K562 (cell line): ENCODE measurements around the gene APEX2. TPM values are rescaled to one million over a fixed set of nuclear protein-coding genes. Genes with fewer than 3 reads are reported as not detected.
A peak's percentile ranks its signal among the peaks of the same experiment; 100 is the strongest.

Source experiments
- ATAC-seq: fragments of 200-7000 bp; cut with Tn5 transposase; 3 replicates; pipeline ENCODE4 v1.9.1; 2020; ENCODE audit warnings: moderate library complexity
- BruUV-seq: library from RNA; stranded (reverse); fragments of 400-500 nt; replicated peaks from 2 replicates; lab custom pipeline; 2021; lab: Mats Ljungman, UMichigan
- CTCF ChIA-PET: fragments of 300-600 bp; formaldehyde crosslinking; extraction: SDS; loops from one replicate; lab custom pipeline; 2021; ENCODE audit warnings: low intra/inter-chr PET ratio; lab: Yijun Ruan, JAX
- POLR2A ChIA-PET: fragments of 300-600, 350-650 bp; sonication (Branson Sonifier 250); formaldehyde crosslinking; extraction: SDS; loops from one replicate; lab custom pipeline; 2021; ENCODE audit warnings: antibody characterized with exemption, inconsistent platforms; lab: Yijun Ruan, JAX
- DNase-seq, 4 experiments: peaks; one replicate each; pipeline versions ENCODE4 v3.0.0 to v3.0.0-alpha.2; 2011 to 2018; ENCODE audit warnings: low spot score in 3 of 4, mixed read lengths in 3 of 4; ENCODE audit errors: extremely low read depth in 1 of 4
- FAIRE-seq: peaks from 2 replicates; lab custom pipeline; 2011; peaks lifted over from hg19 to GRCh38; lab: Jason Lieb, UNC
- H2AFZ ChIP-seq: 2 replicates; pipeline ENCODE4 v1.6.0; 2011; ENCODE audit warnings: low read depth, low read length, control low read depth, inconsistent platforms
- H3K27ac ChIP-seq: fragments of 200-600 bp; 3 replicates; pipeline ENCODE4 v1.8.0; 2011; ENCODE audit warnings: low read depth, mild to moderate bottlenecking, control low read depth, inconsistent platforms, low read length, moderate library complexity, mixed read lengths; ENCODE audit errors: extremely low read depth
- H3K27me3 ChIP-seq, 2 experiments: fragments of 300-600 bp in 1 of 2; 2 replicates in 1 of 2; 3 replicates in 1 of 2; pipeline versions ENCODE4 v1.6.0 to v1.8.0; 2011; ENCODE audit warnings: inconsistent platforms in 2 of 2, low read length in 2 of 2, mild to moderate bottlenecking in 1 of 2, mixed read lengths in 1 of 2, moderate library complexity in 1 of 2; ENCODE audit not compliant: control insufficient read depth in 2 of 2, insufficient read depth in 2 of 2
- H3K36me3 ChIP-seq: fragments of 300-600 bp; 3 replicates; pipeline ENCODE4 v1.8.0; 2011; ENCODE audit warnings: mild to moderate bottlenecking, low read length, inconsistent platforms; ENCODE audit not compliant: control insufficient read depth, insufficient read depth
- H3K4me1 ChIP-seq, 2 experiments: fragments of 200-600 bp in 1 of 2; replicated peaks in 1 of 2; 2 replicates in 1 of 2; 3 replicates in 1 of 2; pipeline versions ENCODE4 v1.5.1 to v1.8.0; 2011; ENCODE audit warnings: inconsistent platforms in 2 of 2, low read length in 2 of 2, mild to moderate bottlenecking in 1 of 2, mixed read lengths in 1 of 2, moderate library complexity in 1 of 2; ENCODE audit not compliant: control insufficient read depth in 2 of 2, insufficient read depth in 2 of 2
- H3K4me2 ChIP-seq: 2 replicates; pipeline ENCODE4 v1.6.1; 2011; ENCODE audit warnings: low read length, control low read depth, inconsistent platforms, mixed read lengths; ENCODE audit not compliant: insufficient read depth
- H3K4me3 ChIP-seq: fragments of 200-600 bp; sonication (generic), shearing (Covaris generic); 2 replicates; pipeline ENCODE4 v1.5.1; 2016; ENCODE audit warnings: control low read depth, inconsistent platforms
- H3K79me2 ChIP-seq: fragments of 200-600 bp; 3 replicates; pipeline ENCODE4 v1.8.0; 2011; ENCODE audit warnings: low read length, inconsistent platforms; ENCODE audit not compliant: control insufficient read depth, insufficient read depth
- H3K9ac ChIP-seq, 2 experiments: 2 replicates each; pipeline versions ENCODE4 v1.6.0 to v1.6.1; 2011; ENCODE audit warnings: low read depth in 2 of 2, low read length in 2 of 2, control low read depth in 1 of 2, inconsistent platforms in 1 of 2, mild to moderate bottlenecking in 1 of 2, mixed read lengths in 1 of 2; ENCODE audit not compliant: insufficient read depth in 1 of 2
- H3K9me1 ChIP-seq: one replicate; pipeline ENCODE4 v1.6.0; 2011; ENCODE audit warnings: inconsistent platforms, mild to moderate bottlenecking, low read length, moderate library complexity; ENCODE audit not compliant: control insufficient read depth, insufficient read depth
- H3K9me3 ChIP-seq: replicated peaks from 2 replicates; pipeline ENCODE4 v1.5.1; 2011; ENCODE audit warnings: low read depth, low read length, inconsistent platforms; ENCODE audit not compliant: control insufficient read depth, insufficient read depth
- H4K20me1 ChIP-seq: replicated peaks from 2 replicates; pipeline ENCODE4 v1.6.1; 2011; ENCODE audit warnings: low read length, inconsistent platforms, mixed read lengths; ENCODE audit not compliant: control insufficient read depth, insufficient read depth
- ATF7 ChIP-seq: fragments of 450-650 bp; IDR thresholded peaks from 2 replicates; pipeline ENCODE4 v1.7.1; 2014; ENCODE audit warnings: mild to moderate bottlenecking, moderate library complexity
- CEBPG ChIP-seq, 3 experiments: fragments of 200-800 bp in 1 of 3; sonication (Bioruptor generic) in 1 of 3; sonication (generic) in 1 of 3; formaldehyde crosslinking in 1 of 3; IDR thresholded peaks in 2 of 3; conservative IDR thresholded peaks in 1 of 3; 2 replicates each; pipeline versions ENCODE4 v1.6.1 to v1.8.0; 2016 to 2022; ENCODE audit warnings: missing compliant biosample characterization in 2 of 3, missing genetic modification characterization in 2 of 3, mild to moderate bottlenecking in 1 of 3, missing genetic modification reagents in 1 of 3
- FUS ChIP-seq: fragments of 200-400 bp; formaldehyde crosslinking; optimal IDR thresholded peaks from 2 replicates; pipeline ENCODE3; 2017; ENCODE audit warnings: low read depth, low read length
- GATAD2B ChIP-seq: fragments of 450-650 bp; IDR thresholded peaks from 2 replicates; pipeline ENCODE4 v1.6.1; 2017; ENCODE audit warnings: mild to moderate bottlenecking, borderline replicate concordance
- OTX1 ChIP-seq: fragments of 450-650 bp; formaldehyde crosslinking; IDR thresholded peaks from 2 replicates; pipeline ENCODE4 v1.4.0; 2022; ENCODE audit warnings: mild to moderate bottlenecking
- TOE1 ChIP-seq, 2 experiments: fragments of 450-650 bp in 1 of 2; sonication (generic) in 1 of 2; formaldehyde crosslinking in 1 of 2; IDR thresholded peaks; 2 replicates each; pipeline versions ENCODE4 v1.7.1 to v1.8.0; 2016 to 2022; ENCODE audit warnings: borderline replicate concordance in 2 of 2, mild to moderate bottlenecking in 2 of 2, antibody characterized with exemption in 1 of 2, inconsistent platforms in 1 of 2, low read depth in 1 of 2, missing genetic modification reagents in 1 of 2, moderate library complexity in 1 of 2
- ZNF347 ChIP-seq: fragments of 450-650 bp; formaldehyde crosslinking; IDR thresholded peaks from 2 replicates; pipeline ENCODE4 v1.4.0; 2020; ENCODE audit warnings: low read depth, mild to moderate bottlenecking, moderate library complexity
- ZNF507 ChIP-seq: conservative IDR thresholded peaks from 2 replicates; pipeline ENCODE4 v1.6.1; 2017; ENCODE audit warnings: missing genetic modification characterization, missing compliant biosample characterization
- WGBS: fragments of 100-300 bp; shearing (Covaris generic); methylation state at CpG from one replicate; pipeline ENCODE4 v1.1.6; 2016; ENCODE audit warnings: low coverage, mixed read lengths; ENCODE audit not compliant: insufficient coverage; ENCODE audit errors: missing lambda C conversion rate; 5-methylcytosine and 5-hydroxymethylcytosine counted together
- in situ Hi-C: fragments of 300-500 bp; cut with MboI; formaldehyde crosslinking; loops from 4 replicates; pipeline ENCODE4 v1.15.0; 2018; ENCODE audit warnings: inconsistent platforms, mixed read lengths
- intact Hi-C: fragments of 100-400 bp; cut with micrococcal nuclease; formaldehyde crosslinking; loops from 2 replicates; pipeline ENCODE4 v1.14.2; 2022
- polyA plus RNA-seq, 8 experiments: library from polyadenylated mRNA; depleted of rRNA in 4 of 8; stranded (reverse) in 5 of 8; unstranded in 3 of 8; fragments of >200 nt; fragmentation: Nextera tagmentation in 2 of 8; fragmentation: Illumina TruSeq in 1 of 8; extraction: Ambion mirVana in 2 of 8; extraction: Trizol in 1 of 8; gene quantifications; 2 replicates each; pipeline versions ENCODE4 v1.2.1 to v1.2.3, GENCODE V29; 2011 to 2014; ENCODE audit warnings: inconsistent platforms in 1 of 8, missing spikeins in 1 of 8
- total RNA-seq, 7 experiments: library from RNA; depleted of rRNA in 6 of 7; stranded (reverse); fragments of >200 nt in 6 of 7; fragmentation: Illumina TruSeq in 2 of 7; extraction: Trizol in 2 of 7; gene quantifications; 2 replicates each; pipeline versions ENCODE4 v1.2.1 to v1.2.3, GENCODE V29; 2011 to 2021; ENCODE audit warnings: low replicate concordance in 1 of 7
- TF ChIP-seq, protein P1 (sequence below): sonication (generic); formaldehyde crosslinking; IDR thresholded peaks from 2 replicates; pipeline ENCODE4 v1.8.0; 2023; ENCODE audit warnings: missing genetic modification reagents, mild to moderate bottlenecking, borderline replicate concordance
- TF ChIP-seq, protein P2 (sequence below), 2 experiments: fragments of 450-650 bp in 1 of 2; sonication (generic) in 1 of 2; formaldehyde crosslinking in 1 of 2; IDR thresholded peaks in 1 of 2; conservative IDR thresholded peaks in 1 of 2; 2 replicates each; pipeline versions ENCODE4 v1.6.1 to v1.8.1; 2016 to 2023; ENCODE audit warnings: mild to moderate bottlenecking in 2 of 2, moderate library complexity in 2 of 2, inconsistent platforms in 1 of 2, missing genetic modification reagents in 1 of 2
- TF ChIP-seq, protein P3 (sequence below): fragments of 250-450 bp; sonication (Bioruptor Pico); IDR thresholded peaks from 2 replicates; pipeline ENCODE4 v1.8.0; 2022; ENCODE audit warnings: moderate library complexity, mild to moderate bottlenecking, inconsistent platforms

Gene APEX2
- total and polyA plus RNA-seq, 9 of the 15 experiments (the other 6 are each of a cell fraction or from before 2014, with no cell fraction given), result 9.4 to 34.2 (median 25.9) TPM

DNA sequence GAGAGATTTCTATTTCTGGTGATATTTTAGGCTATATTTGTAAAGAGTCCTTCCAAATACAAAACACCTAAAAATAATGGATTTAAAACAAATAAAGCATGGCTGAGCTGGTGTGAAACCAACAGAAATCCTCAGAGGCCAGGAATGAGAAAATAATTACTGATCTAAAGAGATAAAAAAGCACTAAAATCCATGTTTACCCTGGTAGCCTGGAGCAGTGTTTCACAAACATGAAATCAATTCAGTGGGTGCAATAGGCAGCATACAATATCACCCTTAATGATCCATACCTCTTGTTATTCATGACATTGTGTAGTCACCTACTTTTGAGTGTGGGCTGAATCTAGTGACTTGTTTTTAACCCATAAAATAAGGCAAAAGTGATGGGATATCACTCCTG is 20.7 kb upstream of the APEX2 start (continued):
- TF ChIP-seq, protein P1, sequence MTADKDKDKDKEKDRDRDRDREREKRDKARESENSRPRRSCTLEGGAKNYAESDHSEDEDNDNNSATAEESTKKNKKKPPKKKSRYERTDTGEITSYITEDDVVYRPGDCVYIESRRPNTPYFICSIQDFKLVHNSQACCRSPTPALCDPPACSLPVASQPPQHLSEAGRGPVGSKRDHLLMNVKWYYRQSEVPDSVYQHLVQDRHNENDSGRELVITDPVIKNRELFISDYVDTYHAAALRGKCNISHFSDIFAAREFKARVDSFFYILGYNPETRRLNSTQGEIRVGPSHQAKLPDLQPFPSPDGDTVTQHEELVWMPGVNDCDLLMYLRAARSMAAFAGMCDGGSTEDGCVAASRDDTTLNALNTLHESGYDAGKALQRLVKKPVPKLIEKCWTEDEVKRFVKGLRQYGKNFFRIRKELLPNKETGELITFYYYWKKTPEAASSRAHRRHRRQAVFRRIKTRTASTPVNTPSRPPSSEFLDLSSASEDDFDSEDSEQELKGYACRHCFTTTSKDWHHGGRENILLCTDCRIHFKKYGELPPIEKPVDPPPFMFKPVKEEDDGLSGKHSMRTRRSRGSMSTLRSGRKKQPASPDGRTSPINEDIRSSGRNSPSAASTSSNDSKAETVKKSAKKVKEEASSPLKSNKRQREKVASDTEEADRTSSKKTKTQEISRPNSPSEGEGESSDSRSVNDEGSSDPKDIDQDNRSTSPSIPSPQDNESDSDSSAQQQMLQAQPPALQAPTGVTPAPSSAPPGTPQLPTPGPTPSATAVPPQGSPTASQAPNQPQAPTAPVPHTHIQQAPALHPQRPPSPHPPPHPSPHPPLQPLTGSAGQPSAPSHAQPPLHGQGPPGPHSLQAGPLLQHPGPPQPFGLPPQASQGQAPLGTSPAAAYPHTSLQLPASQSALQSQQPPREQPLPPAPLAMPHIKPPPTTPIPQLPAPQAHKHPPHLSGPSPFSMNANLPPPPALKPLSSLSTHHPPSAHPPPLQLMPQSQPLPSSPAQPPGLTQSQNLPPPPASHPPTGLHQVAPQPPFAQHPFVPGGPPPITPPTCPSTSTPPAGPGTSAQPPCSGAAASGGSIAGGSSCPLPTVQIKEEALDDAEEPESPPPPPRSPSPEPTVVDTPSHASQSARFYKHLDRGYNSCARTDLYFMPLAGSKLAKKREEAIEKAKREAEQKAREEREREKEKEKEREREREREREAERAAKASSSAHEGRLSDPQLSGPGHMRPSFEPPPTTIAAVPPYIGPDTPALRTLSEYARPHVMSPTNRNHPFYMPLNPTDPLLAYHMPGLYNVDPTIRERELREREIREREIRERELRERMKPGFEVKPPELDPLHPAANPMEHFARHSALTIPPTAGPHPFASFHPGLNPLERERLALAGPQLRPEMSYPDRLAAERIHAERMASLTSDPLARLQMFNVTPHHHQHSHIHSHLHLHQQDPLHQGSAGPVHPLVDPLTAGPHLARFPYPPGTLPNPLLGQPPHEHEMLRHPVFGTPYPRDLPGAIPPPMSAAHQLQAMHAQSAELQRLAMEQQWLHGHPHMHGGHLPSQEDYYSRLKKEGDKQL (CRISPR knock-in tag), result no peak
- no peak for TF ChIP-seq ZNF507
- TF ChIP-seq GATAD2B, result no peak
- TF ChIP-seq, all 486 proteins: peak for 0

DNA sequence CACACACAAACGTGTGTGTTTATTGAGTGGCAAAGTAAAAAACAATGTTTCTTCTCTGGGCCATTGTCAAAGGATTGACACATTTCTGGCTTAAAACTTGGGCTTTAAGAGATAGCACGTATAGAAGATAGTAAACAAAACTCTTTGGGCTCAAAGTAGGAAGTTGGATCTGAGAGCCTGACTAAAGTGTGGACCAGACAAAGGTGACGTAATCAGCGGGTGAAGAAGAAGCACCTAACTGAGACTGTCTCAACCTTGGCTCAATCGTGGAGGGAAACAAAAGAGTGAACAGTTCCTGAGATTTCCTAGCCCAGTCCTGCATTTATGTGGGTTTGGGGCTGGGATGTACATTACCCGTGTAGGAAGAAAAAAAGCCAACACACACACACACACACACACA is 19.8 kb upstream of the APEX2 start:
- Histone ChIP-seq H2AFZ (0 out of 2 replicates have a peak overlapping the region, but pooled peaks have one; percentile 10), H3K9me1 (no peaks in the 10 kb centered on the region), H4K20me1 (no peaks in the 10 kb centered on the region), H3K9me3 (no peaks in the 10 kb centered on the region), H3K4me1 (no peaks in the 10 kb centered on the region), H3K27me3 (no peaks in the 10 kb centered on the region), H3K36me3 (no peaks in the 10 kb centered on the region), H3K27ac (no peak overlapping the region), H3K79me2 (no peaks in the 10 kb centered on the region), H3K4me3 (no peak overlapping the region), H3K9ac (no peak overlapping the region), H3K4me2 (no peak overlapping the region)
- in situ Hi-C loops (no loop called here), intact Hi-C loops (no loop called here)
- ChIA-PET POLR2A (no interaction called here), CTCF (no interaction called here)
- BruUV-seq, result no TSS peak
- ATAC-seq (no peak), FAIRE-seq (no peak), DNase-seq (no peak)
- WGBS, result 15% methylated on average over 5 of the region's 6 CpGs
- no peak for TF ChIP-seq FUS
- TF ChIP-seq ATF7, result peak; percentile 80
- TF ChIP-seq, protein P2, sequence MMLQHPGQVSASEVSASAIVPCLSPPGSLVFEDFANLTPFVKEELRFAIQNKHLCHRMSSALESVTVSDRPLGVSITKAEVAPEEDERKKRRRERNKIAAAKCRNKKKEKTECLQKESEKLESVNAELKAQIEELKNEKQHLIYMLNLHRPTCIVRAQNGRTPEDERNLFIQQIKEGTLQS (IDR thresholded peaks at IDR 0.05), result peak; percentile 68
- TF ChIP-seq, protein P2 (CRISPR knock-in tag; conservative IDR thresholded peaks at IDR 0.05), result no peak
- no peak for TF ChIP-seq OTX1
- TF ChIP-seq ZNF347, result no peak
- no peak for TF ChIP-seq TOE1 (IDR thresholded peaks at IDR 0.05; ENCODE audit: borderline replicate concordance)
- no peak for TF ChIP-seq TOE1 (CRISPR knock-in tag; IDR thresholded peaks at IDR 0.05; ENCODE audit: borderline replicate concordance, low read depth)
- TF ChIP-seq, protein P3, sequence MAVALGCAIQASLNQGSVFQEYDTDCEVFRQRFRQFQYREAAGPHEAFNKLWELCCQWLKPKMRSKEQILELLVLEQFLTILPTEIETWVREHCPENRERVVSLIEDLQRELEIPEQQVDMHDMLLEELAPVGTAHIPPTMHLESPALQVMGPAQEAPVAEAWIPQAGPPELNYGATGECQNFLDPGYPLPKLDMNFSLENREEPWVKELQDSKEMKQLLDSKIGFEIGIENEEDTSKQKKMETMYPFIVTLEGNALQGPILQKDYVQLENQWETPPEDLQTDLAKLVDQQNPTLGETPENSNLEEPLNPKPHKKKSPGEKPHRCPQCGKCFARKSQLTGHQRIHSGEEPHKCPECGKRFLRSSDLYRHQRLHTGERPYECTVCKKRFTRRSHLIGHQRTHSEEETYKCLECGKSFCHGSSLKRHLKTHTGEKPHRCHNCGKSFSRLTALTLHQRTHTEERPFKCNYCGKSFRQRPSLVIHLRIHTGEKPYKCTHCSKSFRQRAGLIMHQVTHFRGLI (CRISPR knock-in tag), result no peak
- TF ChIP-seq CEBPG (CRISPR knock-in tag; IDR thresholded peaks at IDR 0.05), result no peak
- peak in 1 of 2 experiments; percentile 31; a peak in 1 of 4 replicates for TF ChIP-seq CEBPG (tag; conservative IDR thresholded peaks at IDR 0.05 in 1 of 2, IDR thresholded peaks at IDR 0.05 in 1 of 2)
